HepG2 (cell line): ENCODE measurements around the gene ISOC2. TPM values are rescaled to one million over a fixed set of nuclear protein-coding genes. Genes with fewer than 3 reads are reported as not detected.

Source experiments
- CREB1 ChIP-seq, 2 experiments: fragments of 450-650 bp in 1 of 2; IDR thresholded peaks; 2 replicates each; pipeline ENCODE4 v1.6.1; 2016 to 2017; ENCODE audit warnings: control low read depth in 1 of 2, mild to moderate bottlenecking in 1 of 2, missing compliant biosample characterization in 1 of 2, missing genetic modification characterization in 1 of 2
- CSRNP2 ChIP-seq: sonication (generic); formaldehyde crosslinking; conservative IDR thresholded peaks from 2 replicates; pipeline ENCODE4 v1.8.0; 2022; ENCODE audit warnings: low read depth, missing genetic modification reagents
- EP300 ChIP-seq, 3 experiments: sonication (generic) in 1 of 3; formaldehyde crosslinking in 1 of 3; IDR thresholded peaks; 2 replicates each; pipeline versions ENCODE4 v1.5.1 to v1.6.1; 2011 to 2020; ENCODE audit warnings: low read depth in 2 of 3, low read length in 2 of 3, borderline replicate concordance in 1 of 3, improper control_type of control experiment in 1 of 3, mild to moderate bottlenecking in 1 of 3, missing genetic modification reagents in 1 of 3, moderate library complexity in 1 of 3
- KDM2A ChIP-seq: sonication (generic); formaldehyde crosslinking; IDR thresholded peaks from 2 replicates; pipeline ENCODE4 v1.4.0; 2020; ENCODE audit warnings: low read depth, missing genetic modification reagents, borderline replicate concordance
- MTA1 ChIP-seq: sonication (generic); formaldehyde crosslinking; IDR thresholded peaks from 2 replicates; pipeline ENCODE4 v1.4.0; 2020; ENCODE audit warnings: missing genetic modification reagents, mild to moderate bottlenecking, borderline replicate concordance
- MXD3 ChIP-seq: IDR thresholded peaks from 2 replicates; pipeline ENCODE4 v1.6.1; 2016; ENCODE audit warnings: mild to moderate bottlenecking, missing biosample characterization, missing genetic modification reagents
- NFKB2 ChIP-seq: sonication (generic); formaldehyde crosslinking; IDR thresholded peaks from 2 replicates; pipeline ENCODE4 v1.4.0; 2020; ENCODE audit warnings: missing genetic modification reagents, borderline replicate concordance
- SMYD3 ChIP-seq: sonication (generic); formaldehyde crosslinking; IDR thresholded peaks from 2 replicates; pipeline ENCODE4 v1.8.1; 2023; ENCODE audit warnings: mild to moderate bottlenecking, missing genetic modification reagents
- SP4 ChIP-seq: sonication (generic); formaldehyde crosslinking; IDR thresholded peaks from 2 replicates; pipeline ENCODE4 v1.8.1; 2023; ENCODE audit warnings: mild to moderate bottlenecking, missing genetic modification reagents
- SRSF1 ChIP-seq: fragments of 200-400 bp; formaldehyde crosslinking; optimal IDR thresholded peaks from 2 replicates; pipeline ENCODE3; 2017; ENCODE audit warnings: mild to moderate bottlenecking, low read depth, low read length, moderate library complexity
- SRY ChIP-seq: sonication (generic); formaldehyde crosslinking; IDR thresholded peaks from 2 replicates; pipeline ENCODE4 v1.8.0; 2022; ENCODE audit warnings: mild to moderate bottlenecking, missing genetic modification reagents
- TAF1 ChIP-seq: sonication (generic); formaldehyde crosslinking; IDR thresholded peaks from 2 replicates; pipeline ENCODE4 v1.4.0; 2020; ENCODE audit warnings: missing genetic modification reagents
- TARDBP ChIP-seq: sonication (generic); formaldehyde crosslinking; IDR thresholded peaks from 2 replicates; pipeline ENCODE4 v1.8.0; 2022; ENCODE audit warnings: mild to moderate bottlenecking, missing genetic modification reagents
- ZNF546 ChIP-seq: sonication (generic); formaldehyde crosslinking; conservative IDR thresholded peaks from 2 replicates; pipeline ENCODE4 v1.8.1; 2023; ENCODE audit warnings: mild to moderate bottlenecking, missing genetic modification reagents
- polyA plus RNA-seq, 8 experiments: library from polyadenylated mRNA; depleted of rRNA in 3 of 8; stranded (reverse) in 7 of 8; unstranded in 1 of 8; fragments of >200 nt; fragmentation: Illumina TruSeq in 4 of 8; extraction: Trizol in 4 of 8; gene quantifications; 2 replicates each; pipeline versions ENCODE4 v1.2.1 to v1.2.3, GENCODE V29; 2011 to 2016; ENCODE audit warnings: low read depth in 4 of 8, missing spikeins in 1 of 8, mixed read lengths in 1 of 8; ENCODE audit not compliant: insufficient read depth in 1 of 8
- total RNA-seq, 5 experiments: library from RNA; depleted of rRNA; stranded (reverse); fragments of >200 nt; fragmentation: Illumina TruSeq; extraction: Trizol; gene quantifications; 2 replicates each; pipeline ENCODE4 v1.2.3, GENCODE V29; 2016; ENCODE audit warnings: low read depth in 1 of 5
- TF ChIP-seq, protein P1 (sequence below): sonication (generic); formaldehyde crosslinking; IDR thresholded peaks from 2 replicates; pipeline ENCODE4 v1.4.0; 2020; ENCODE audit warnings: mild to moderate bottlenecking, missing genetic modification reagents
- TF ChIP-seq, protein P2 (sequence below): IDR thresholded peaks from 2 replicates; pipeline ENCODE4 v1.6.1; 2012; ENCODE audit warnings: inconsistent platforms
- TF ChIP-seq, protein P3 (sequence below): IDR thresholded peaks from 2 replicates; pipeline ENCODE4 v1.6.1; 2016; ENCODE audit warnings: missing genetic modification reagents, missing compliant biosample characterization
- TF ChIP-seq, protein P4 (sequence below): sonication (generic); formaldehyde crosslinking; IDR thresholded peaks from 2 replicates; pipeline ENCODE4 v1.4.0; 2020; ENCODE audit warnings: missing genetic modification reagents

The ISOC2 gene
- total and polyA plus RNA-seq, 2 of the 13 experiments (the other 11 are each of a cell fraction or from before 2014, with no cell fraction given): 76.8 to 105 TPM

DNA sequence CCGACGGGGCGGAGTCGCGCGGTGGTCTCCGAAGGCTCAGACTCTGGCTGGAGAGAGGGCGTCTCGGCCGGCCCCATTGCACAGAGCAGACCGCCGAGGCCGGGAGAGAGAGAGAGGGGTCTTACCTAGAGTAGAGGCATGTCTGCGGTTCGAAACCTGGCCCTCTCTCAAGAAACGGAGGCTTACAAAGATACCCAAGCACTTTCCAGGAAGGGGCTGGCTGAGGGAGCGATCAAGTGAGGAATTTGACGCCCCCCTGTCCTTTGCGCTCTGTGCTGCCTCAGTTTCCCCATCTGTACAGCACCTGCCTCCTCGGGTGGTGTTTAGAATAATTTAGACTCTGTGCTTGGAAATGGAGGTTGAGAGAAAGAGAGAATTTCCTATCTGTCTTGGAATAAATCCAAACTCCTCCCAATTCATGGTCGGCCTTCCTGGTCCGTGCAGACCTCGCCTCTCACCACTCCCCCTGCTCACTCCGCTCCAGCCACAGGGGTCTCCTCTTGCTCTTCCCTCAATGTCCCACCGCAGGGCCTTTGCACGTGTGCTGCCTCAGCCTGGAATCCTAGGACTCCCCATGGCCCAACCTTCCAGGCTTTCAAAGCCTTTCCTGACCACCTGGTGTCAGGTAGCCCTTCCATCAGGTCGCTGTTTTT, 658 bp upstream of the ISOC2 start (continued):
- TF ChIP-seq KDM2A (CRISPR knock-in tag) (peak; percentile 6; the same call in 1 of the 2 replicates), MXD3 (CRISPR knock-in tag) (peak; percentile 8; the same call in 1 of the 2 replicates), EP300 (IDR thresholded peaks at IDR 0.05; ENCODE audit: low read depth in 2 of 2, low read length in 2 of 2) (no peak), EP300 (CRISPR knock-in tag; IDR thresholded peaks at IDR 0.05; ENCODE audit: borderline replicate concordance) (0 out of 2 replicates have a peak, but pooled peaks have one; percentile 19), SMYD3 (CRISPR knock-in tag) (0 out of 2 replicates have a peak, but pooled peaks have one; percentile 28), MTA1 (CRISPR knock-in tag) (0 out of 2 replicates have a peak, but pooled peaks have one; percentile 32), ZNF546 (CRISPR knock-in tag) (0 out of 2 replicates have a peak, but pooled peaks have one; percentile 5), NFKB2 (CRISPR knock-in tag) (0 out of 2 replicates have a peak, but pooled peaks have one; percentile 6), SP4 (peak; percentile 21; the same call in 1 of the 2 replicates), TAF1 (CRISPR knock-in tag) (peak; percentile 35), SRY (0 out of 2 replicates have a peak, but pooled peaks have one; percentile 27), CREB1 (IDR thresholded peaks at IDR 0.05) (0 out of 2 replicates have a peak, but pooled peaks have one; percentile 1), CREB1 (CRISPR knock-in tag; IDR thresholded peaks at IDR 0.05) (no peak), CSRNP2 (CRISPR knock-in tag) (no peak), SRSF1 (peak; percentile 11), TARDBP (CRISPR knock-in tag) (0 out of 2 replicates have a peak, but pooled peaks have one; percentile 36)
- TF ChIP-seq, protein P1, sequence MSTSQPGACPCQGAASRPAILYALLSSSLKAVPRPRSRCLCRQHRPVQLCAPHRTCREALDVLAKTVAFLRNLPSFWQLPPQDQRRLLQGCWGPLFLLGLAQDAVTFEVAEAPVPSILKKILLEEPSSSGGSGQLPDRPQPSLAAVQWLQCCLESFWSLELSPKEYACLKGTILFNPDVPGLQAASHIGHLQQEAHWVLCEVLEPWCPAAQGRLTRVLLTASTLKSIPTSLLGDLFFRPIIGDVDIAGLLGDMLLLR (CRISPR knock-in tag): peak; percentile 57; the same call in 1 of the 2 replicates
- TF ChIP-seq, protein P2, sequence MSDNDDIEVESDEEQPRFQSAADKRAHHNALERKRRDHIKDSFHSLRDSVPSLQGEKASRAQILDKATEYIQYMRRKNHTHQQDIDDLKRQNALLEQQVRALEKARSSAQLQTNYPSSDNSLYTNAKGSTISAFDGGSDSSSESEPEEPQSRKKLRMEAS: peak; percentile 20; the same call in 1 of the 2 replicates
- TF ChIP-seq, protein P3, sequence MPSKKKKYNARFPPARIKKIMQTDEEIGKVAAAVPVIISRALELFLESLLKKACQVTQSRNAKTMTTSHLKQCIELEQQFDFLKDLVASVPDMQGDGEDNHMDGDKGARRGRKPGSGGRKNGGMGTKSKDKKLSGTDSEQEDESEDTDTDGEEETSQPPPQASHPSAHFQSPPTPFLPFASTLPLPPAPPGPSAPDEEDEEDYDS (CRISPR knock-in tag): no peak
- TF ChIP-seq, protein P4, sequence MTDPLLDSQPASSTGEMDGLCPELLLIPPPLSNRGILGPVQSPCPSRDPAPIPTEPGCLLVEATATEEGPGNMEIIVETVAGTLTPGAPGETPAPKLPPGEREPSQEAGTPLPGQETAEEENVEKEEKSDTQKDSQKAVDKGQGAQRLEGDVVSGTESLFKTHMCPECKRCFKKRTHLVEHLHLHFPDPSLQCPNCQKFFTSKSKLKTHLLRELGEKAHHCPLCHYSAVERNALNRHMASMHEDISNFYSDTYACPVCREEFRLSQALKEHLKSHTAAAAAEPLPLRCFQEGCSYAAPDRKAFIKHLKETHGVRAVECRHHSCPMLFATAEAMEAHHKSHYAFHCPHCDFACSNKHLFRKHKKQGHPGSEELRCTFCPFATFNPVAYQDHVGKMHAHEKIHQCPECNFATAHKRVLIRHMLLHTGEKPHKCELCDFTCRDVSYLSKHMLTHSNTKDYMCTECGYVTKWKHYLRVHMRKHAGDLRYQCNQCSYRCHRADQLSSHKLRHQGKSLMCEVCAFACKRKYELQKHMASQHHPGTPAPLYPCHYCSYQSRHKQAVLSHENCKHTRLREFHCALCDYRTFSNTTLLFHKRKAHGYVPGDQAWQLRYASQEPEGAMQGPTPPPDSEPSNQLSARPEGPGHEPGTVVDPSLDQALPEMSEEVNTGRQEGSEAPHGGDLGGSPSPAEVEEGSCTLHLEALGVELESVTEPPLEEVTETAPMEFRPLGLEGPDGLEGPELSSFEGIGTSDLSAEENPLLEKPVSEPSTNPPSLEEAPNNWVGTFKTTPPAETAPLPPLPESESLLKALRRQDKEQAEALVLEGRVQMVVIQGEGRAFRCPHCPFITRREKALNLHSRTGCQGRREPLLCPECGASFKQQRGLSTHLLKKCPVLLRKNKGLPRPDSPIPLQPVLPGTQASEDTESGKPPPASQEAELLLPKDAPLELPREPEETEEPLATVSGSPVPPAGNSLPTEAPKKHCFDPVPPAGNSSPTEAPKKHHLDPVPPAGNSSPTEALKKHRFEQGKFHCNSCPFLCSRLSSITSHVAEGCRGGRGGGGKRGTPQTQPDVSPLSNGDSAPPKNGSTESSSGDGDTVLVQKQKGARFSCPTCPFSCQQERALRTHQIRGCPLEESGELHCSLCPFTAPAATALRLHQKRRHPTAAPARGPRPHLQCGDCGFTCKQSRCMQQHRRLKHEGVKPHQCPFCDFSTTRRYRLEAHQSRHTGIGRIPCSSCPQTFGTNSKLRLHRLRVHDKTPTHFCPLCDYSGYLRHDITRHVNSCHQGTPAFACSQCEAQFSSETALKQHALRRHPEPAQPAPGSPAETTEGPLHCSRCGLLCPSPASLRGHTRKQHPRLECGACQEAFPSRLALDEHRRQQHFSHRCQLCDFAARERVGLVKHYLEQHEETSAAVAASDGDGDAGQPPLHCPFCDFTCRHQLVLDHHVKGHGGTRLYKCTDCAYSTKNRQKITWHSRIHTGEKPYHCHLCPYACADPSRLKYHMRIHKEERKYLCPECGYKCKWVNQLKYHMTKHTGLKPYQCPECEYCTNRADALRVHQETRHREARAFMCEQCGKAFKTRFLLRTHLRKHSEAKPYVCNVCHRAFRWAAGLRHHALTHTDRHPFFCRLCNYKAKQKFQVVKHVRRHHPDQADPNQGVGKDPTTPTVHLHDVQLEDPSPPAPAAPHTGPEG (CRISPR knock-in tag): no peak
